Stimulated activated CD8-positive, alpha-beta memory T cell treated with anti-CD3 and anti-CD28 coated beads, Interleukin-15, amount 100 ng/mL, for 48 hours (primary cell): ENCODE data around the gene TUT4.
A peak's percentile ranks its signal among the peaks of the same experiment; 100 is the strongest.
"Not testable (repeated sequence)": the region's sequence is repeated elsewhere in the genome, so short reads cannot be mapped to it uniquely, and the experiment has no call there.

Experiments used
- DNase-seq, 2 donors: peaks; one replicate each; pipeline ENCODE4 v3.0.0-alpha.2; 2020; ENCODE audit warnings: low read depth in 2 of 2

Gene TUT4, protein sequence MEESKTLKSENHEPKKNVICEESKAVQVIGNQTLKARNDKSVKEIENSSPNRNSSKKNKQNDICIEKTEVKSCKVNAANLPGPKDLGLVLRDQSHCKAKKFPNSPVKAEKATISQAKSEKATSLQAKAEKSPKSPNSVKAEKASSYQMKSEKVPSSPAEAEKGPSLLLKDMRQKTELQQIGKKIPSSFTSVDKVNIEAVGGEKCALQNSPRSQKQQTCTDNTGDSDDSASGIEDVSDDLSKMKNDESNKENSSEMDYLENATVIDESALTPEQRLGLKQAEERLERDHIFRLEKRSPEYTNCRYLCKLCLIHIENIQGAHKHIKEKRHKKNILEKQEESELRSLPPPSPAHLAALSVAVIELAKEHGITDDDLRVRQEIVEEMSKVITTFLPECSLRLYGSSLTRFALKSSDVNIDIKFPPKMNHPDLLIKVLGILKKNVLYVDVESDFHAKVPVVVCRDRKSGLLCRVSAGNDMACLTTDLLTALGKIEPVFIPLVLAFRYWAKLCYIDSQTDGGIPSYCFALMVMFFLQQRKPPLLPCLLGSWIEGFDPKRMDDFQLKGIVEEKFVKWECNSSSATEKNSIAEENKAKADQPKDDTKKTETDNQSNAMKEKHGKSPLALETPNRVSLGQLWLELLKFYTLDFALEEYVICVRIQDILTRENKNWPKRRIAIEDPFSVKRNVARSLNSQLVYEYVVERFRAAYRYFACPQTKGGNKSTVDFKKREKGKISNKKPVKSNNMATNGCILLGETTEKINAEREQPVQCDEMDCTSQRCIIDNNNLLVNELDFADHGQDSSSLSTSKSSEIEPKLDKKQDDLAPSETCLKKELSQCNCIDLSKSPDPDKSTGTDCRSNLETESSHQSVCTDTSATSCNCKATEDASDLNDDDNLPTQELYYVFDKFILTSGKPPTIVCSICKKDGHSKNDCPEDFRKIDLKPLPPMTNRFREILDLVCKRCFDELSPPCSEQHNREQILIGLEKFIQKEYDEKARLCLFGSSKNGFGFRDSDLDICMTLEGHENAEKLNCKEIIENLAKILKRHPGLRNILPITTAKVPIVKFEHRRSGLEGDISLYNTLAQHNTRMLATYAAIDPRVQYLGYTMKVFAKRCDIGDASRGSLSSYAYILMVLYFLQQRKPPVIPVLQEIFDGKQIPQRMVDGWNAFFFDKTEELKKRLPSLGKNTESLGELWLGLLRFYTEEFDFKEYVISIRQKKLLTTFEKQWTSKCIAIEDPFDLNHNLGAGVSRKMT (N-terminal part only)

DNA sequence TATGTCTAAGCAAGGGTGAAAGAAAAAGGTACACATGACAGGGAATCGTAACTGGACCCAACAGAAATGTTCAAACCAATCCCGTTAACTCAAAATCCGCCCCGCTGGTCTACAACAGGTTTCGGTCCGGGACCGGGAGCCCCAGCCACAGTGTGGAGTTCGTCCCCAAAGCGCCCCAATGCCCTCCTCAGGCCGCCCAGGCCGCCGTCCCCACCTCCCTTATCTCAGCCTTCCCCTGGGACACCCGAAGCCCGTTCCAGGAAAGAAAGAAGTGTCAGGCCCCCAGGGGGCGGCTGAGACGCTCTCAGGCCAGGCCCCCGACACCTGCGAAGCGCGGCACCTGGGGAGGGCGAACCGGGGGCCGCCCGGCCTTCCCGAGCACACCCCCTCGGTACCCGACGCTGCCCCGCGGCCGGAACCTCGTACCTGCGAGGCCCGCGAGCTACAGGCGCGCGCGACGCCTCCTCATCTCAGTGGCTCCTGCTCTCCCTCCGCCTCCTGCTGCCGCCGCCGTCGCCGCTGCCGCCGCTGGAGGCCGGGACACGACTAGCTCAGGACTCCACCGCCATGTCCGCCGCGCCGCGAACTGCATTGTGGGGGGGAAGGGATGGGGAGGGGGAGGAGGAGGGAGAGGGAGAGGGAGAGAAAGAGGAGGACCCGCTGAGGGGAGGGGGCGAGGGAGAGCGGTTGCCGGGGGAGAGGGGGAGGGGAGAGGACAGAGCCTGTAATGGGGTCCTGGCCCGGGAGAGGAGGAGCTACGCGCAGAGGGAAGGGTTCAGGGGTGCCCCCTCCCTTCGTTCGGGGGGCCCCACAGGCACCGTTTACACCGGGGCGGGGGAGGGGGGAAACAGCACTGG lies at the start of gene TUT4:
Gene TUT4 (minus strand): TSS at position 588 of the 857 bp plus-strand sequence. CDS start 26,812 bp downstream, outside the sequence.
- DNase-seq = peak; percentile 66 to 68

GRCh38 chr1:52601991-52602855 lies 49.3 kb upstream of the TUT4 start, which contains the start of gene GPX7:
GPX7 (plus strand) TSS chr1:52602371; CDS start chr1:52602410, 39 bp downstream.
- DNase-seq = peak; percentile 26 to 28

- DNase-seq = no peak
Observed at GRCh38 chr1:52601519-52601918, 48.6 kb upstream of the TUT4 start.

GRCh38 chr1:52600533-52601179 lies 47.8 kb upstream of the TUT4 start:
- DNase-seq = no peak

DNA sequence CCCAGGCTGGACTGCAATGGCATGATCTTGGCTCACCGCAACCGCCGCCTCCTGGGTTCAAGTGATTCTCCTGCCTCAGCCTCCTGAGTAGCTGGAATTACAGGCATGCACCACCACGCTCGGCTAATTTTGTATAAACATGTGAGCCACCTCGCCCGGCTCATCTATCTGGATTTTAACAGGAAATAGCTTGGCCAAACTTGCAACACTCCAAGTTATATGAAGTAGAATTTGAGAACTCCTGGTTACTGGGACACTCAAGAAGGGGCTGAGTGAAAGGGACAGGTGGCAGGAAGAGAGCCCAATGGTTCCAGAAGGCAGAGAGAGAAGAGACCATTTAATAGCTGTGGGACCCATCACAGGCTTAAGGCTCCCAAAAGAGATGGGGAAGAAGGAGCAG lies 46.3 kb upstream of the TUT4 start:
- DNase-seq = no peak

- DNase-seq = no peak
Observed at GRCh38 chr1:52598729-52599128, 45.8 kb upstream of the TUT4 start.

DNA sequence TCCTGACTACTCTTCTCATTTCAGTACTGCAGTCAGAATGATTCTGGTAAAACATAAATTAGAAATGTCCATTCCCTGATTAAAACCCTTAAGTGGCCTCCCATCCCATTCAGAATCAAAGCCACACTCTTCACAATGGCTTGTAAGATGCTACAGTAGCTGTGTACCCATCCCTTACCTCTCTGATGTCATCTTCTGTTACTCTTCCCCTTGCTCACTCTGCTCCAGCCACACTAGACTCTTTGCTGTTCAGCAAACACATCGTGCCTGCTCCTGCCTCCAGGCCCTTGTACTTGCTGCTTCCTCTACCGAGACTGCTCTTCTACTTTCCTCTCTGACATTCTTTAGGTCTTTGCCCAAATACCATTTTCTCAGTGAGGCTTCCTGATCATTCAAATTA lies 45.0 kb upstream of the TUT4 start:
- DNase-seq = no peak

DNA sequence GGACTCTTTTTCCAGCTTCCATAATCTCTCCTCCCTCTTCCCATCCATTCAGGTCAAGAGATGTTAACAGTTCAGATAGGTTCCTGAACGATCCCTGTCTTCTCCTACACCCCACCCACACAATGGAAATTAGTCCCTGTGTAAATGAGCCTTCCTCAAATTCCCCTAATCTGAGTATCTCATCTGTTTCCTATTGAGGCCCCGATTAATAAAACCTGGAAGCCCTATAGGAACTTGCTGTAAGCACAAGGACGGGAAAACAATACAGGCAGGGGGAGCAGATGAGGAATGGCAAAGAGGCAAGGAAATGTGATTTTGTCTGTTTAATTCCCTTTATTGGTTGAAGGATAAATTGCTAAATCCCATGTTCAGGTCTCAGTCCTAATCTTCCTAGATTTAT lies 42.2 kb upstream of the TUT4 start:
- no peak for DNase-seq

GRCh38 chr1:52593495-52593894 lies 40.6 kb upstream of the TUT4 start:
- DNase-seq = no peak

DNA sequence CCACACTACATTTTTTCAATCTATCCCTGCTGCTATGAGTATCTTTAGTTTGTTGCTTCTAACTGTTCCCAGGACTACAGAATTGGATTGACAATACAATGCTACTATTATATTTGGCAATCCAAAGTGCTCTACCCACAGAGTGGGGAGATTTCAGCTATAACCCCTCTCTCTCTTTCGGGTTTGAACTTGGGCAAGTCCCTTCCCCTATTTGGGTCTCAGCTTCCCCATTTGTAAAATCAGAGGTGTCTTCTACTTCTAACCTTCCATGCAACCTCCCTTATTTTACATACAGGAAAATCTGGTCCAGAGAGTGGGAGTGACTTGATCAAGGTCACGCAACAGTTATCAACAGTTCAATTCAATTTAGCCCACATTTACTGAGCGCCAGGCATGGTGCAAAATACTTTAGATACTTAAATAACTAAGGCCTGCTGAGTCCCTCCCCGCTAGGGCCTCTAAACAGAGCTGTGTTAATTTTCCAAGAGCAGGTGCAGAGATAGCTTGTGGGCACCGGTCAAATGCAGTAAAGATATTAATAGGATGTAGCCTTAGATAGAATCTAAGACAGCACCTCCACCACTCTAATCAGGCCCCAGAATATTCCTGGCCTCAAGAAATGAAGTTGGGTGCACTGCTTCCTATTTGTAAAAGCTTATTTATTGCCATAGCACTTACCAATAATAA lies 39.9 kb upstream of the TUT4 start:
- no peak for DNase-seq

DNA sequence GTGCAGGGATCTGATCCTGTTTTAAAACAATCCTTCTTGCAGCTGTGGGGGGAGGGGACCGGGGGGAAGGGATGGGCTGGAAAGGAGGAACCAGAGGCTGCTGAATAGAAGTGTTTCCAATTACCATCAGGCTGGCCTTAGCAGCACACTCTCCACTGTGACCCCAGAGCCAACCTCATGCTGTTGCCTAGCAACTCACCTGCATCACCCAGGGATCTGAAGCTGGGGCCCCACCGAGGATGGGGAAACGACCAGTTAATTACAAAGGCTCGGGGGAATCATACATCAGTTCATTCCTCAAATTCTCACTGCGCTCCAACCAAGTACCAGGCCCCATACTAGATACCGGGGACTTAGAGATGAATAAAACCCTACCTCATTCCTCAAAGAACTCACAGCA lies 37.4 kb upstream of the TUT4 start:
- DNase-seq = no peak

DNA sequence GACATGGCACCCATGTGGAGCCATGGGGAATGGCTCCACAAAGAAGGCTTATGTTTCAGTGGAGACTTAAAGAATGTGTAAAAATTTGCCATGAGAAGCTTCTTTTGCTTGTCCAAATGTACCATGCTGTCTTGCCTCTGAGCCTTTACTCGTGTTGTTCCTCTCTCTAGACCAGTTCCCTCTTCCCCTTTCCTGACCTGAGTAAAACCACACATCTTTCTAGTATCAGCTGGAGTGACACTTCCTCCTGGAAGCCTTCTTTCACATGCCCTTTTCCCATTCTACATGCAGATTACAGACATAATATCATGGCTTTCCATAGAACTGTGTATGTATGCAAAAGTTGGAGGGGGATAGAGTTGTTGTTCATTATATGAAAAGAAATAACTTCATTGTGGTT lies 35.6 kb upstream of the TUT4 start:
- no peak for DNase-seq

- no peak for DNase-seq
Observed at GRCh38 chr1:52588027-52588426, 35.1 kb upstream of the TUT4 start.

- DNase-seq = no peak
Observed at GRCh38 chr1:52585474-52585873, 32.6 kb upstream of the TUT4 start.

GRCh38 chr1:52582116-52582696 lies 29.3 kb upstream of the TUT4 start:
- DNase-seq = no peak

DNA sequence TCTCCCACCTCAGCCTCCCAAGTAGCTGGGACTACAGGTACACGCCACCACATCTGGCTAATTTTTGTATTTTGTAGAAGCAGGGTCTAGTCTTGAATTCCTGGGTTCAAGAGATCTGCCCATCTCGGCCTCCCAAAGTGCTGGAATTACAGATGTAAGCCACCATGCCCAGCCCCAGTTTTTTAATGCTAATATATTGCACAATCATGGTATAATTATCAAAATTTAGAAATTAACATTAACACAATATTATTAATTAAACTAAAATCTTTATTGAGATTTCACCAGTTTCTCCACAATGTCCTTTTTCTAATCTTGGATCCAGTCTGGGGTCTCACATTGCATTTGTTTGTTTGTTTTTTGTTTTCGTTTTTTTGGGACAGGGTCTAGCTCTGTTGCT lies 27.4 kb upstream of the TUT4 start:
- no peak for DNase-seq

DNA sequence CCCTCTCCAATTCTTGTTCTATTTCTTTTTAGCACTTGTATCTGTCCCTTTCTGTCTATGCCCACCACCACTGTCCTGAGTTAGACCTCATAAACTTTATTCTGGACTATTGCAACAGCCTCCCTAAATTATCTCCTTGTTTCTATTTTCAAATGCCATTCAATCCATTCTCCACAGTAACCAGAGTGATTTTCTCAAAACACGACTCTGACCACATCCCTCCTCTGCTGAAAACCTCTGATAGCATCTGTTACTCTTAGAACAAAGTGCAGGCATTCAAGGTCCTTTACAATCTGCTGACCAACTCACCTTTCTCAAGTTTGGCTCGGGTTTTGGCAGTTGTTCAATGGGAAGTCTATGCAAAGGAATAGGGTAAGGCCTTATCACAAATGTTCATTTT lies 26.5 kb upstream of the TUT4 start:
- DNase-seq = no peak

DNA sequence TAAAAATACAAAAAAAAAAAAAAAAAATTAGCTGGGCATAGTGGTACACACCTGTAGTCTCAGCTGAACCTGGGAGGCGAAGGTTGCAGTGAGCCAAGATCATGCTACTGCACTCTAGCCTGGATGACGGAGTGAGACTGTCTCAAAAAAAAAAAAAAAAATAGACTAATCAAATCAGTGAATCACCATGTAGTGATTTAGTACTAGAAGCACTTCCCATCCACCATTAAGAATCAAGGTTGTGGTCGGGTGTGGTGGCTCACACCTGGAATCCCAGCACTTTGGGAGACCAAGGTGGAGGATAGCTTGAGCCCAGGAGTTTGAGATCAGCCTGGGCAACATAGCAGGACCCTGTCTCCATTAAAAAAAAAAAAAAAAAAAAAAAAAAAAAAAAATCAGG lies 25.2 kb upstream of the TUT4 start:
- DNase-seq = not testable (repeated sequence)

DNA sequence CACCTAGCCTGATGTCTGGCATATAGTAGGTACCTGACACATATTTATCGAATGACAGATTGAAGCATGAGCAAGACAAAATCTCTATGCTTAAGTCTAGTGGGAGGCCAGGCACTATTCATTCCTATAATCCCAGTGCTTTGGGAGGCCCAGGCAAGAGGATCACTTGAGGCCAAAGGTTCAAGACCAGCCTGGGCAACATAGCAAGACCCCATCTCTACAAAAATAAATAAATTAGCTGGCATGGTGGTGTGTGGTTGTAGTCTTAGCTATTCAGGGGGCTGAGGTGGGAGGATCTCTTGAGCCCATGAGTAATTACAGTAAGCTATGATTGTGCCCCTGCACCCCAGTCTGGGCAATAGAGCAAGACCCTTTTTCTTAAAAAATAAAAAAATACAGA lies 23.2 kb upstream of the TUT4 start:
- no peak for DNase-seq
